Activated T-cell treated with anti-CD3 and anti-CD28 coated beads for 1 hour (primary cell): Measurements from ENCODE around the gene TBC1D8.
"Not testable (repeated sequence)": the region's sequence is repeated elsewhere in the genome, so short reads cannot be mapped to it uniquely, and the experiment has no call there.

ENCODE experiments used
- DNase-seq: peaks from one replicate; pipeline ENCODE4 v3.0.0-alpha.2; 2020; ENCODE audit warnings: low read depth

TBC1D8 gene

GRCh38 chr2:101151146-101151858 lies at the start of gene TBC1D8:
TSS of gene TBC1D8 (minus strand) at chr2:101151382. CDS start at chr2:101151253, 129 bp downstream.
- peak; percentile 45 for DNase-seq

- DNase-seq, result no peak
Observed at GRCh38 chr2:101200676-101201075, 49.5 kb upstream of the TBC1D8 start.

- no peak for DNase-seq
Observed at GRCh38 chr2:101199251-101199791, 48.1 kb upstream of the TBC1D8 start.

GRCh38 chr2:101197814-101198213 lies 46.6 kb upstream of the TBC1D8 start:
- DNase-seq, result no peak

GRCh38 chr2:101197215-101197745 lies 46.1 kb upstream of the TBC1D8 start:
- no peak for DNase-seq

GRCh38 chr2:101195871-101196661 lies 44.9 kb upstream of the TBC1D8 start:
- no peak for DNase-seq

- no peak for DNase-seq
Observed at GRCh38 chr2:101193033-101193626, 41.9 kb upstream of the TBC1D8 start.

GRCh38 chr2:101190747-101191516 lies 39.8 kb upstream of the TBC1D8 start:
- no peak for DNase-seq

- no peak for DNase-seq
Observed at GRCh38 chr2:101188683-101189405, 37.7 kb upstream of the TBC1D8 start.

GRCh38 chr2:101187131-101187530 lies 35.9 kb upstream of the TBC1D8 start:
- no peak for DNase-seq

- no peak for DNase-seq
Observed at GRCh38 chr2:101185656-101186055, 34.5 kb upstream of the TBC1D8 start.

GRCh38 chr2:101185085-101185484 lies 33.9 kb upstream of the TBC1D8 start:
- DNase-seq, result no peak

GRCh38 chr2:101179982-101180381 lies 28.8 kb upstream of the TBC1D8 start:
- no peak for DNase-seq

GRCh38 chr2:101176803-101177202 lies 25.6 kb upstream of the TBC1D8 start:
- DNase-seq, result no peak

- no peak for DNase-seq
Observed at GRCh38 chr2:101175991-101176390, 24.8 kb upstream of the TBC1D8 start.

GRCh38 chr2:101173707-101174295 lies 22.6 kb upstream of the TBC1D8 start:
- no peak for DNase-seq

GRCh38 chr2:101169822-101170221 lies 18.6 kb upstream of the TBC1D8 start:
- DNase-seq, result not testable (repeated sequence)

GRCh38 chr2:101168706-101169105 lies 17.5 kb upstream of the TBC1D8 start:
- DNase-seq, result no peak

- not testable (repeated sequence) for DNase-seq
Observed at GRCh38 chr2:101167532-101167931, 16.4 kb upstream of the TBC1D8 start.

- no peak for DNase-seq
Observed at GRCh38 chr2:101164021-101164420, 12.8 kb upstream of the TBC1D8 start.
